Suppressor macrophage (primary cell): Measurements from ENCODE around the gene GSTM2.
"Not testable (repeated sequence)": the region's sequence is repeated elsewhere in the genome, so short reads cannot be mapped to it uniquely, and the experiment has no call there.

Source experiments
- DNase-seq, 4 experiments: peaks; one replicate each; pipeline ENCODE4 v3.0.0-alpha.2; 2020 to 2022

Gene GSTM2

GRCh38 chr1:109678637-109679036 is 10.8 kb downstream of the GSTM2 start:
- not testable (repeated sequence) for DNase-seq

DNA sequence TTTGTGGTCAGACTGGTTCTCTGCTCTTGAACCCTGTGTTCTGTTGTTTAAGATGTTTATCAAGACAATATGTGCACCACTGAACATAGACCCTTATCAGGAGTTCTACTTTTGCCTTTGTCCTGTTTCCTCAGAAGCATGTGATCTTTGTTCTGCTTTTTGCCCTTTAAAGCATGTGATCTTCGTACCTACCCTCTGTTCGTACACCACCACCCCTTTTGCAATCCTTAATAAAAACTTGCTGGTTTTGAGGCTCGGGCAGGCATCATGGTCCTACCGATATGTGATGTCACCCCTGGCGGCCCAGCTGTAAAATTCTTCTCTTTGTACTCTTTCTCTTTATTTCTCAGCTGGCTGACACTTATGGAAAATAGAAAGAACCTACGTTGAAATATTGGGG is 16.9 kb downstream of the GSTM2 start:
- DNase-seq, result peak in 2 of 4 experiments; percentile 40 to 59

DNA sequence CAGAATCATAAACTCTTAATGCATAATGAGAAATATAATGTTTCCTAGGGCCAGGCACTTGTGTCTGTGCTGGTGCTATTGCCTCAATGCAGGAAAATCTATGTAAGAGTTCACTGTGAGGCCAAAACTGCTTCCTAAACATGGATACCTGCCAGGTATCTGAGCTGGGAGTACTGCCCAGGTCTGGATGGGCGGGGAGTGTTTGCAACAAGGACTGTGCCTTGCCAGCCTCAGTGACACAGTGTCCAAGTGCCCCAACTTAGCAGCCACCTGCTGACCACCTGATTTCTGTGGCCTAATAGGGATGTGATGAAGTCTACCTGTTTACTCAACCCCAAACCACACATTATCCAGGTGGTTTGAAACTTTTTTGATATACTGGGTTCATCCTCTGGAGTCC is 17.5 kb downstream of the GSTM2 start:
- not testable (repeated sequence) for DNase-seq

DNA sequence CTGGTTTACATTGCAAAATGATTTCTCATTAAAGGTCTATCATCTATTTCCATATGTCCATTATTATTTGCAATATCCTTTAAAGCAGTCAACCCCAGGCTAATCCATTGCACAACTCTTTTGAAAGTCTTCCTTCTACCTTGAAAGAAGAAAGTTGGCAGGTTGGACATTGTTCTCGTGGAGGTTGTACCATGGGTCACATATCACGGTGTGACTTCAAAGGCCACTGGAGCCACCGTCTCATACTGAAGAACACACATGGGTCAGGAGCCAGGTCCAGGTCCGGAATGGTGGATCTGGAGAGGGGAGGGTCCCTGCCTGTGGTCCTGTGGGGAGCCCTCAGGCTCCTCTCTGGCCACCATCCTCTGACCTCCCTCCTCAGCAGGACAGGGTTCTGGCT is 18.0 kb downstream of the GSTM2 start:
- DNase-seq, result not testable (repeated sequence)

DNA sequence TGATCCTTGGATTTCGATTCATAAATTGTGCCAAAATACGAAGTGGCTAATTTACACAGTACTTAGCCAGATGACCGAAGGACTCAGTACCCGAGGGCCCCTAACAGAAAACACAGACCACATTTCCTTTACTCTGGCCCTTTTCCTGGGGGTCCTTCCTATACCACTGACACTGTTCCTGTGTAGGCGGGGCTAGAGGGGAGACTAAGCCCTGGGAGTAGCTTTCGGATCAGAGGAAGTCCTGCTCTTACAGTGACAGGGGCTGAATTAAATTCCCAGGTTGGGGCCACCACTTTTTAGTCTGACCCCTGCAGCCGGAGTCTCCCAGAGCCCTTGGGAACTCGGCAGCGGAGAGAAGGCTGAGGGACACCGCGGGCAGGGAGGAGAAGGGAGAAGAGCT is 19.3 kb downstream of the GSTM2 start:
- DNase-seq, result not testable (repeated sequence)

- peak; percentile 78 to 96 (median 86) for DNase-seq
These were observed 20.0 kb downstream of the GSTM2 start, which contains the start of gene GSTM1 for GRCh38 chr1:109687641-109688499. Gene GSTM1, plus strand, starts transcription at chr1:109687817. Its CDS starts 57 bp downstream, at chr1:109687874.

- DNase-seq, result no peak
These were observed 22.1 kb downstream of the GSTM2 start for GRCh38 chr1:109689844-109690405.

DNA sequence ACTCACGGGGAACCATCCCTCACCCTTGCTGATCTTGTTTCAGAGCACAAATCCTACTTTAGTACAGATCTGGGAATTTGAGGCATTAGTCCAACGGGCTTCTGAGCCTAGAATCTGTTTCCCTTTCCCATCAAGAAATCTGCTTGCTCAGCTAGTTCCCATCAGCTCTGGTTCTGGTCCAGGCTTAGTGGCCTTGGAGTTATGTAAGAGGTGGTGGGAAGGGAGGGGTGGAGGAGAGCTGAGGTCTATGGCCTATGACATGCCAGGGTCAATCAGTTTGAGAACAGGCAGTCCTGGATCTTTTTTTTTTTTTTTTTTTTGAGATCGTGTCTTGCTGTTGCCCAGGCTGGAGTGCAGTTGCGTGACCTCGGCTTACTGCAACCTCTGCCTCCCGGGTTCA is 23.9 kb downstream of the GSTM2 start:
- DNase-seq, result peak in 2 of 4 experiments; percentile 27 to 28

DNA sequence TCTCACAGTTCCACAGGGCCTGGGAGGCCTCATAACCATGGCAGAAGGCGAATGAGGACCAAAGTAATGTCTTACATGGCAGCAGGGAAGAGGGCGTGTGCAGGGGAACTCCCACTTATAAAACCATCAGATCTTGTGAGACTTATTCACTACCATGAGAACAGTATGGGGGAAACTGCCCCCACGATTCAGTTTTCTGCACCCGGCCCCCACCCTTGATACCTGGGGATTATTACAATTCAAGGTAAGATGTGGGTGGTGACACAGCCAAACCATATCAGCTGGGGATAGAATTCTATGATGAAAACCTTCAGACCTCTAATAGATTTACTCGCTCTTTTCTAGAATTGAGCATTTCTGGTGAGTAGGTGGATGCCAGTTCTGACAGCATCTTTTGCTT is 26.5 kb downstream of the GSTM2 start:
- DNase-seq, result not testable (repeated sequence)

GRCh38 chr1:109695138-109695537 is 27.3 kb downstream of the GSTM2 start:
- DNase-seq, result not testable (repeated sequence)

DNA sequence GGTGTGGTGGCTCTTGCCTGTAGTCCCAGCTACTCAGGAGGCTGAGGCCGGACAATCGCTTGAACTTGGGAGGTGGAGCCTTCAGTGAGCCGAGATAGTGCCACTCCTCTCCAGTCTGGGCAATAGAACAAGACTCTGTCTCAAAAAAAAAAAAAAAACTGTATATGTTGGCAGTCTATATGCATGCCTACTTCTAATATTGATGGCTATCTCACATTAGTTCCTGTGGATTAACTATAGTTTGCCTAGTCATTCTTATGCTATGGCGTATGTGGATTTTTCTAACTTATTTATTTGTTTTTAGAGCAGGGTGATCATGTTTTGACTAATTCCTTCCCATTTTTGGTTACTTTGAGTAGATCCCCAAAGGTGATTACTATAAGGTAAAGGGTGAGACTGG is 29.2 kb downstream of the GSTM2 start:
- DNase-seq, result no peak

GRCh38 chr1:109697861-109698260 is 30.0 kb downstream of the GSTM2 start:
- not testable (repeated sequence) for DNase-seq

DNA sequence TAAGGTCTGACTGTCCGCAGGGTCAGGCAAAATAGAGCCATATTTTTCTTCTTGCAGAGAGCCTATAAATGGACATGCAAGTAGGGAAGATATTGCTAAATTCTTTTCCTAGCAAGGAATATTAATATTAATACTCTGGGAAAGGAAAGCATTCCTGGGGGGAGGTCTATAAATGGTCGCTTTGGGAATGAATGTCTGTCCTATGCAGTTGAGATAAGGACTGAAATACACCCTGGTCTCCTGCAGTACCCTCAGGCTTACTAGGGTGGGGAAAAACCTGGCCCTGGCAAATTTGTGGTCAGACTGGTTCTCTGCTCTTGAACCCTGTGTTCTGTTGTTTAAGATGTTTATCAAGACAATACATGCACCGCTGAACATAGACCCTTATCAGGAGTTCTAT is 35.1 kb downstream of the GSTM2 start:
- not testable (repeated sequence) for DNase-seq

DNA sequence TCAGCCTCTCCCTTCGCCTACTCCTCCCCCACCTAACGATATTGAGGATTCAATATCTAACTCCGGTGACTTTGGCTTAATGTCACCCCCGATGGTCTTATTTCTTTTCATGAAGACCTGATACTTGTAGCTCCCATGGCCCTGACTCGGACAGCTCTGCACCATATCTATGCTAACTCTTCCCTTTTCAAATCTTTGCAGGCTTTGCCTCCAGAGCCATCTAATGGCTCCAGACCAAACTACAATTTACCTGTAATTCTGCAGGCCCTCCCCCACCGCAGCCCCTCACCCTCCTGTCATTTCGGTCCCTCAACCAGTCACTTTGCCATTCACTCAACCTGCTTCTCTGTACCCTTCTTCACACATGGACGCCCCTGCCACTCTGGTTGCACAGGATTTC is 36.3 kb downstream of the GSTM2 start:
- DNase-seq, result no peak

DNA sequence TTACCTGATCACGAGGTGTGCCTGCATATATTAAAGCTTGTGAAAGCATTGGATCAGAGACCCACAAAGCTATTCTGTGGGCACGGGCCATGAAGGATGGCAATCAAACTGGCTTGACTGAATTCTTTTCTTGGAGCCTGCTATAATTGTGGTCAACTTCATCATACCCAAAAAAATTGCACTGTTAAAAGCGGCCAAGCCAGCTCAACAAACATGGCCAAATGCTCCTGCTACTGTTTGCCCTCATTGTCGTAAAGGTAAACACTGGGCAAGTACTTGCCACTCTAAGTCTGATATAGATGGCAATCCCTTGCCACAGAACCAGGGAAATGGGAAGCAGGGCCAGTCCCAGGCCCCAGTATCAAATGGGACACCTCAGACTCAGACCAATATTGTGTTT is 37.6 kb downstream of the GSTM2 start:
- DNase-seq, result no peak

GRCh38 chr1:109708949-109709348 is 41.1 kb downstream of the GSTM2 start:
- DNase-seq, result not testable (repeated sequence)

GRCh38 chr1:109709822-109710221 is 42.0 kb downstream of the GSTM2 start:
- not testable (repeated sequence) for DNase-seq

- peak in 2 of 4 experiments; percentile 31 to 34 for DNase-seq
These were observed 43.9 kb downstream of the GSTM2 start, which contains the start of gene GSTM5 for GRCh38 chr1:109711593-109712320. Gene GSTM5, plus strand, starts transcription at chr1:109712251. Its CDS starts 62 bp downstream, at chr1:109712313.

- DNase-seq, result no peak
These were observed 44.5 kb downstream of the GSTM2 start for GRCh38 chr1:109712321-109712864.

DNA sequence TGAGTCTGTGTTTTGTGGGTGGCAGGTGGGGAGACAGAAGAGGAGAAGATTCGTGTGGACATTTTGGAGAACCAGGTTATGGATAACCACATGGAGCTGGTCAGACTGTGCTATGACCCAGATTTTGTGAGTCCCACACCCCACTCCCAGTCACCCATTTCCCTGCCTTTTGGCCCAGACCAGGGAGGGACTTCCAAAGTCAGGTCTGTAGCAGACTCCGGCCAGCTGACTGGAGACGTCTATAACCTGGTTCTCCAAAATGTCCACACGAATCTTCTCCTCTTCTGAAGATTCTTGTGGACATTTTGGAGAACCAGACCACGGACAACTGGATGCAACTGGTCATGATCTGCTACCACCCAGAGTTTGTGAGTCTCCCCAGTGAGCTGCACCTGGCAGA is 45.8 kb downstream of the GSTM2 start:
- DNase-seq, result no peak

DNA sequence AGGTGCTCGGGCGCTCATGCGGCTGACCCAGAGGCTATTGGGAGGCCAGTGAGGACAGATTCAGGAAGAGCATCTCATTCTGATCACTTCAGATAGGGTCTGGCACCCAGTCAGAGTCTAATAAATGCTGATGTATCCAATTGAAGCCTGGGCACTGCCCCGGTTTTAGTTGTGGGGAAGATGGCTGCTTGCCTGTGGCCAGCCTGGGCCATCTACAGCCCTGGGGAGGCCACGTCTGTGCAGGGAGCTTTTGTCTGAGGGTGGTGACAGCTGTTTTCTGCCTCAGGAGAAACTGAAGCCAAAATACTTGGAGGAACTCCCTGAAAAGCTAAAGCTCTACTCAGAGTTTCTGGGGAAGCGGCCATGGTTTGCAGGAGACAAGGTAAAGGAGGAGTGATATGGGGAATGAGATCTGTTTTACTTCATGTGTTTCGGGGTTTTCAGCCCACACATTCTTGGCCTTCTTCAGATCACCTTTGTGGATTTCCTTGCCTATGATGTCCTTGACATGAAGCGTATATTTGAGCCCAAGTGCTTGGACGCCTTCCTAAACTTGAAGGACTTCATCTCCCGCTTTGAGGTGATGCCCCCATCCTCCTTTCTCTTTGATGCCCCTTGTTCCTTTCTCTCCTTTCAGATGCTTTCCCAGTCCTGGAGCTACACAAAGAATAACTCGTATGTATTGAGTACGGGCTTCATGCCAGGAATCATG is 47.0 kb downstream of the GSTM2 start:
- no peak for DNase-seq

DNA sequence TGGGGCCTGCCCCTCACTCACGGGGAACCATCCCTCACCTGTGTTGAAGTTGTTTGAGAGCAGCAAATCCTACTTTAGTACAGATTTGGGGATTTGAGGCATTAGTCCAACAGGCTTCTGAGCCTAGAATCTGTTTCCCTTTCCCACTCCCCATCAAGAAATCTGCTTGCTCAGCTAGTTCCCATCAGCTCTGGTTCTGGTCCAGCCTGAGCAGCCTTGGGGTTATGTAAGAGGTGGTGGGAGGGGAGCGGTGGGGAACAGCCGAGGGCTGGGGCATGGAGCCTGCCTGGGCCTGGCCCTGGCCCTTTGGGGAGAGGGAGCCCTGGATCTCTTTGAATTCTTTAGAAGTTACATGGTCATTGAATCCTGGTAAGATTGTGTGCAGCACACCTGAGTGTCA is 48.3 kb downstream of the GSTM2 start:
- DNase-seq, result no peak
